Measurements from ENCODE around the gene FOXL2NB. TPM values are rescaled to one million over a fixed set of nuclear protein-coding genes. Genes with fewer than 3 reads are reported as not detected.

Gene FOXL2NB
- total and polyA plus RNA-seq, 2 of the 13 experiments (the other 11 are each of a cell fraction or from before 2014, with no cell fraction given) = not detected

DNA sequence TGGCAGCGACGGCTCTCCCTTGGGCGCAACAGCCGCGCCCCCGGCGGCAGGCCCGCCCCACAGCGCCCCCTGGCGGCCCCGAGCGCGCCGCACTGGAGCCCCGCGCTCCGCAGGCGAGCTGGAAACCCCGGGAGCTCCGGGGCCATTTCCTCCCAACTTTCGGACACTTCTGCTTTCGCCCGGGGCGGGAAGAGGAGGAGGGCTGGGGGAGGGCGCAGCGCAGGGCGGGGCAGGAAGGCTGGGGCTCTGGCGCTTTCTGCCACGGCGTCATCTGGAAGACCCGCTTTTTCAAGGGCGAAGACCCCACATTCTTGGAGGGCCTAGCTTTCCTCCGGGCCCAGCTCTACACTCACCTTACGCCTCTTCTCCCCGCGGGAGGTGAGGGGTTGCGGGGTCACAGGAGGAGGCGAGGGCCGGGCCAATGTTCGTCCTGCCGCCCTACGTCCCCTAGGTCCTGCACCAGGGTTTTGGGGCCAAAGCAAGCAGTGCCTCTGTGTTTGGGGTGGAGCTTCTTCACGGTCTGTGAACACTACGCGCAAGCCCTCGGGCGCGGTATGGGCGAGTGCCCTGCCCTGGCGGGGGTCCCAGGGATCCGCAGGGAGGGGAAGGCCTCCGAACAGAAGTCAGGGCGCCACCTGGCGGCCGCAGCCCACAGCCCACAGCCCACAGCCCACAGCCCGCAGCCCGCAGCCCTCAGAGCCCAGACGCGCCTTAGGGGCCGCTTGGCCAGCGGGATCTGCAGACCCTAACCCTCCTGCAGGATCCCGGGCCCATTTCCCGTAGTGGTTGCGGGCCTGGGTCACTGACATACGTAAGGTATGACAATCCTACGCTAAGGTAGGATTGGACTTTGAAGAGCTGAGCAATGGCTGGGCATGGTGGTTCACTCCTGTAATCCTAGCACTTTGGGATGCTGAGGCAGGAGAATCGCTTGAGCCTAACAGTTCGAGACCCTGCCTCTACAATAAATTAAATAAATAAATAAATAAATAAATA, 31.2 kb upstream of the FOXL2NB start (continued):
- TF ChIP-seq ZNF30 (CRISPR knock-in tag; IDR thresholded peaks at IDR 0.05) (no peak), ZNF292 (CRISPR knock-in tag; IDR thresholded peaks at IDR 0.05; ENCODE audit: borderline replicate concordance, low read depth) (no peak), ATF3 (CRISPR knock-in tag; IDR thresholded peaks at IDR 0.05) (no peak), BRCA1 (CRISPR knock-in tag; IDR thresholded peaks at IDR 0.05) (no peak), RNF2 (conservative IDR thresholded peaks at IDR 0.05; ENCODE audit: low read depth) (no peak), THAP9 (CRISPR knock-in tag; IDR thresholded peaks at IDR 0.05; ENCODE audit: borderline replicate concordance) (no peak; the same call in 1 of the 2 replicates), PLSCR1 (CRISPR knock-in tag; IDR thresholded peaks at IDR 0.05; ENCODE audit: borderline replicate concordance) (no peak), ARID2 (CRISPR knock-in tag; IDR thresholded peaks at IDR 0.05; ENCODE audit: borderline replicate concordance) (peak; percentile 70; the same call in 1 of the 2 replicates), GTF2F1 (IDR thresholded peaks at IDR 0.05; ENCODE audit: low read length) (no peak), STAT5B (CRISPR knock-in tag; IDR thresholded peaks at IDR 0.05) (no peak), CENPX (CRISPR knock-in tag; IDR thresholded peaks at IDR 0.05) (no peak), THYN1 (CRISPR knock-in tag; IDR thresholded peaks at IDR 0.05; ENCODE audit: borderline replicate concordance, low read depth) (0 out of 2 replicates have a peak, but pooled peaks have one; percentile 51), ETV6 (CRISPR knock-in tag; conservative IDR thresholded peaks at IDR 0.05) (no peak), ZNF792 (CRISPR knock-in tag; IDR thresholded peaks at IDR 0.05) (no peak), GLMP (CRISPR knock-in tag; IDR thresholded peaks at IDR 0.05; ENCODE audit: borderline replicate concordance) (no peak), SNRNP70 (IDR thresholded peaks at IDR 0.05; ENCODE audit: low read depth, low read length) (no peak)
- TF ChIP-seq, protein P1, sequence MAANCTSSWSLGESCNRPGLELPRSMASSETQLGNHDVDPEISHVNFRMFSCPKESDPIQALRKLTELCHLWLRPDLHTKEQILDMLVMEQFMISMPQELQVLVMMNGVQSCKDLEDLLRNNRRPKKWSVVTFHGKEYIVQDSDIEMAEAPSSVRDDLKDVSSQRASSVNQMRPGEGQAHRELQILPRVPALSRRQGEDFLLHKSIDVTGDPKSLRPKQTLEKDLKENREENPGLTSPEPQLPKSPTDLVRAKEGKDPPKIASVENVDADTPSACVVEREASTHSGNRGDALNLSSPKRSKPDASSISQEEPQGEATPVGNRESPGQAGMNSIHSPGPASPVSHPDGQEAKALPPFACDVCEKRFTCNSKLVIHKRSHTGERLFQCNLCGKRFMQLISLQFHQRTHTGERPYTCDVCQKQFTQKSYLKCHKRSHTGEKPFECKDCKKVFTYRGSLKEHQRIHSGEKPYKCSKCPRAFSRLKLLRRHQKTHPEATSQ (CRISPR knock-in tag; IDR thresholded peaks at IDR 0.05; ENCODE audit: borderline replicate concordance) = no peak
- TF ChIP-seq, protein P2, sequence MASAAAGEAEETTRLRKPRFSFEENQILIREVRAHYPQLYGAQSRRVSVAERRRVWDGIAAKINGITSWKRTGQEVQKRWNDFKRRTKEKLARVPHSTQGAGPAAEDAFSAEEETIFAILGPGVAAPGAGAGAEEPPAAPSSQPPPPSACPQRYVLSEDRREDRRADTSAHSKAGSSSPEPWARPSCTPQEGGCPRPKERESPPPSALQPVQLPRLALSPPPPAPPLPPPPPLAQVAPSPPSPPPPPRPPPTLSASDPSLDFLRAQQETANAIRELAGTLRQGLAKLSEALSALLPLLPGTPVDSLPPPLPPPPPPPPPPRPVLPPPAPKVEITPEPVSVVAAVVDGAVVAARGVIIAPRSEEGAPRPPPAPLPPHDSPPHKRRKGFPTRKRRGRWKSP (CRISPR knock-in tag; IDR thresholded peaks at IDR 0.05) = peak; percentile 45
- TF ChIP-seq, protein P3, sequence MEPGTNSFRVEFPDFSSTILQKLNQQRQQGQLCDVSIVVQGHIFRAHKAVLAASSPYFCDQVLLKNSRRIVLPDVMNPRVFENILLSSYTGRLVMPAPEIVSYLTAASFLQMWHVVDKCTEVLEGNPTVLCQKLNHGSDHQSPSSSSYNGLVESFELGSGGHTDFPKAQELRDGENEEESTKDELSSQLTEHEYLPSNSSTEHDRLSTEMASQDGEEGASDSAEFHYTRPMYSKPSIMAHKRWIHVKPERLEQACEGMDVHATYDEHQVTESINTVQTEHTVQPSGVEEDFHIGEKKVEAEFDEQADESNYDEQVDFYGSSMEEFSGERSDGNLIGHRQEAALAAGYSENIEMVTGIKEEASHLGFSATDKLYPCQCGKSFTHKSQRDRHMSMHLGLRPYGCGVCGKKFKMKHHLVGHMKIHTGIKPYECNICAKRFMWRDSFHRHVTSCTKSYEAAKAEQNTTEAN (CRISPR knock-in tag; conservative IDR thresholded peaks at IDR 0.05) = 0 out of 2 replicates have a peak, but pooled peaks have one; percentile 36

All from HepG2 (cell line).